A673 (cell line): ENCODE measurements around the gene HTR1D.

ENCODE experiments used
- EZH2 ChIP-seq: fragments of 200-600 bp; sonication (generic); IDR thresholded peaks from 2 replicates; pipeline ENCODE4 v1.6.1; 2017; ENCODE audit warnings: borderline replicate concordance, low read depth, mild to moderate bottlenecking, mixed read lengths, antibody characterized with exemption, low read length; ENCODE audit not compliant: poor library complexity, severe bottlenecking
- TF ChIP-seq, protein P1 (sequence below): fragments of 300-800, 200-600 bp; sonication (generic); conservative IDR thresholded peaks from 2 replicates; pipeline ENCODE4 v1.5.1; 2017; ENCODE audit warnings: low read depth, mild to moderate bottlenecking, antibody characterized with exemption, low read length, moderate library complexity, mixed read lengths

DNA sequence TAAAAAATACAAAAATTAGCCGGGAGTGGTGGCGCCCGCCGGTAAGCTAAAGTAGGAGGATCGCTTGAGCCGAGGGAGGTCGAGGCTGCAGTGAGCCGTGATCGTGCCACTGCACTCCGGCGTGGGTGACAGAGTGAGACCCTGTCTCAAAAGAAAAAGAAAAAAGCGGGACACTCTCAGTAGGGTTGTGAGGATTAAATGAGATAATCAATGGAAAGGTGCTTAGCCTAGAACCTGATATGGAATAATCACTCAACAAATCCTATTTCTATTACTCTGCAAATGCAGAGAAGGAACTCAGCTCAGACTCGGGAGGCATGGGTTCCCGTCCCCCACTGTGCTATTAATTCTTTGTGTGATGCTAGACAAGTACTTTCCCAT lies 48.1 kb downstream of the HTR1D start:
- TF ChIP-seq, protein P1, sequence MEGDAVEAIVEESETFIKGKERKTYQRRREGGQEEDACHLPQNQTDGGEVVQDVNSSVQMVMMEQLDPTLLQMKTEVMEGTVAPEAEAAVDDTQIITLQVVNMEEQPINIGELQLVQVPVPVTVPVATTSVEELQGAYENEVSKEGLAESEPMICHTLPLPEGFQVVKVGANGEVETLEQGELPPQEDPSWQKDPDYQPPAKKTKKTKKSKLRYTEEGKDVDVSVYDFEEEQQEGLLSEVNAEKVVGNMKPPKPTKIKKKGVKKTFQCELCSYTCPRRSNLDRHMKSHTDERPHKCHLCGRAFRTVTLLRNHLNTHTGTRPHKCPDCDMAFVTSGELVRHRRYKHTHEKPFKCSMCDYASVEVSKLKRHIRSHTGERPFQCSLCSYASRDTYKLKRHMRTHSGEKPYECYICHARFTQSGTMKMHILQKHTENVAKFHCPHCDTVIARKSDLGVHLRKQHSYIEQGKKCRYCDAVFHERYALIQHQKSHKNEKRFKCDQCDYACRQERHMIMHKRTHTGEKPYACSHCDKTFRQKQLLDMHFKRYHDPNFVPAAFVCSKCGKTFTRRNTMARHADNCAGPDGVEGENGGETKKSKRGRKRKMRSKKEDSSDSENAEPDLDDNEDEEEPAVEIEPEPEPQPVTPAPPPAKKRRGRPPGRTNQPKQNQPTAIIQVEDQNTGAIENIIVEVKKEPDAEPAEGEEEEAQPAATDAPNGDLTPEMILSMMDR: no peak
- TF ChIP-seq EZH2: no peak
